Measurements from ENCODE around the gene NLGN1. TPM values are rescaled to one million over a fixed set of nuclear protein-coding genes. Genes with fewer than 3 reads are reported as not detected.

Gene NLGN1
- total RNA-seq, 1 experiment from 2014 or later: 0.85 TPM

GRCh38 chr3:174051191-174051590 lies 653.6 kb downstream of the NLGN1 start:
- BruUV-seq (replicated peaks): no TSS peak
- no peak for ATAC-seq

GRCh38 chr3:174058804-174059203 lies 661.3 kb downstream of the NLGN1 start:
- Histone ChIP-seq H3K27ac (ENCODE audit: low read length) (no peak overlapping the region), H3K27me3 (ENCODE audit: control insufficient read depth, insufficient read depth, low read length) (no peaks in the 10 kb centered on the region), H3K4me3 (ENCODE audit: low read depth in 2 of 2, low read length in 2 of 2) (no peak overlapping the region), H3K9me3 (ENCODE audit: control insufficient read depth, insufficient read depth, low read depth, low read length) (peaks cover 19% of the 10 kb centered on the region), H3K36me3 (ENCODE audit: control insufficient read depth, insufficient read depth, low read length) (no peaks in the 10 kb centered on the region), H3K4me1 (ENCODE audit: control insufficient read depth, insufficient read depth, low read length) (no peaks in the 10 kb centered on the region)
- TF ChIP-seq REST (IDR thresholded peaks at IDR 0.05; ENCODE audit: insufficient read depth in 1 of 2, low read depth in 2 of 2, low read length in 1 of 2) (no peak), TCF7L2 (IDR thresholded peaks at IDR 0.05; ENCODE audit: low read depth, low read length) (no peak), POLR2AphosphoS5 (IDR thresholded peaks at IDR 0.05; ENCODE audit: low read depth, low read length) (no peak), CTCF (IDR thresholded peaks at IDR 0.05) (no peak), SIN3A (IDR thresholded peaks at IDR 0.05; ENCODE audit: borderline replicate concordance, insufficient read depth, low read depth, low read length) (no peak)
- no TSS peak for BruUV-seq (replicated peaks)
- ChIA-PET POLR2A (no interaction called here), CTCF (no interaction called here)
- intact Hi-C loops (cut with micrococcal nuclease; ENCODE audit: unreplicated experiment): no loop called here
- no peak for ATAC-seq
- in situ Hi-C loops (cut with HindIII; ENCODE audit: low pct_unique_long_range_greater_than_20kb, low sequenced_read_pairs): no loop called here
- DNase-seq (ENCODE audit: low read depth, low spot score): no peak

More at GRCh38 chr3:174051191-174051590, 653.6 kb downstream of the NLGN1 start:
- no peaks in the 10 kb centered on the region for H3K36me3 ChIP-seq (ENCODE audit: control insufficient read depth, insufficient read depth, low read length)
- no peaks in the 10 kb centered on the region for H3K4me1 ChIP-seq (ENCODE audit: control insufficient read depth, insufficient read depth, low read length)
- H3K4me3 ChIP-seq (ENCODE audit: low read depth in 2 of 2, low read length in 2 of 2): no peak overlapping the region
- no peaks in the 10 kb centered on the region for H3K27me3 ChIP-seq (ENCODE audit: control insufficient read depth, insufficient read depth, low read length)
- in situ Hi-C loops (cut with HindIII; ENCODE audit: low pct_unique_long_range_greater_than_20kb, low sequenced_read_pairs): no loop called here
- ChIA-PET CTCF (no interaction called here), POLR2A (no interaction called here)
- TF ChIP-seq REST (IDR thresholded peaks at IDR 0.05; ENCODE audit: insufficient read depth in 1 of 2, low read depth in 2 of 2, low read length in 1 of 2) (no peak), SIN3A (IDR thresholded peaks at IDR 0.05; ENCODE audit: borderline replicate concordance, insufficient read depth, low read depth, low read length) (no peak), POLR2AphosphoS5 (IDR thresholded peaks at IDR 0.05; ENCODE audit: low read depth, low read length) (no peak), CTCF (IDR thresholded peaks at IDR 0.05) (no peak), TCF7L2 (IDR thresholded peaks at IDR 0.05; ENCODE audit: low read depth, low read length) (no peak)
- H3K27ac ChIP-seq (ENCODE audit: low read length): no peak overlapping the region
- no peak for DNase-seq (ENCODE audit: low read depth, low spot score)
- 0 out of 2 replicates have a peak, but pooled peaks cover 3% of the 10 kb centered on the region for H3K9me3 ChIP-seq (ENCODE audit: control insufficient read depth, insufficient read depth, low read depth, low read length)
- intact Hi-C loops (cut with micrococcal nuclease; ENCODE audit: unreplicated experiment): no loop called here

Data from Panc1 (cell line).